Measurements from ENCODE around the gene ID3.

GRCh38 chr1:23562137-23562876, 3.0 kb upstream of the ID3 start:
- TF ChIP-seq POLR2A (IDR thresholded peaks at IDR 0.05) (peak in 1 of 2 donors; percentile 63), CTCF (IDR thresholded peaks at IDR 0.05) (peak in 1 of 6 experiments; percentile 3)

Data from Peyer's patch (tissue), 4 donors.